Left ventricle myocardium inferior (tissue), 1 donor: ENCODE data around the gene HACD4. TPM values are rescaled to one million over a fixed set of nuclear protein-coding genes. Genes with fewer than 3 reads are reported as not detected.
A peak's percentile ranks its signal among the peaks of the same experiment; 100 is the strongest.

ENCODE experiments used
- DNase-seq: peaks from one replicate; pipeline ENCODE4 v3.0.0-alpha.2; 2020
- H3K27ac ChIP-seq: fragments of 200-600 bp; replicated peaks from 2 replicates; pipeline ENCODE4 v1.8.0; 2021
- H3K27me3 ChIP-seq: fragments of 200-600 bp; 2 replicates; pipeline ENCODE4 v1.8.0; 2021; ENCODE audit warnings: low read depth
- H3K36me3 ChIP-seq: fragments of 200-600 bp; 2 replicates; pipeline ENCODE4 v1.8.0; 2021
- H3K4me1 ChIP-seq: fragments of 200-600 bp; 2 replicates; pipeline ENCODE4 v1.8.0; 2021
- H3K4me3 ChIP-seq: fragments of 200-600 bp; 2 replicates; pipeline ENCODE4 v1.8.0; 2021; ENCODE audit warnings: mild to moderate bottlenecking, moderate library complexity
- H3K9me3 ChIP-seq: fragments of 200-600 bp; replicated peaks from 2 replicates; pipeline ENCODE4 v1.8.0; 2021
- intact Hi-C: fragments of 100-400 bp; cut with micrococcal nuclease; formaldehyde crosslinking; loops from one replicate; pipeline ENCODE4 v1.11.0; 2022
- total RNA-seq: library from RNA; stranded (reverse); fragmentation: NEBNext Ultra II Directional; extraction: Animal tissue kit (Norgen Biotek cat#: 25700); gene quantifications from one replicate; pipeline ENCODE4 v1.2.1, GENCODE V29; 2021
- TF ChIP-seq, protein P1 (sequence below): fragments of 200-600 bp; IDR thresholded peaks from 2 replicates; pipeline ENCODE4 v1.8.0; 2021; ENCODE audit warnings: antibody characterized with exemption, mild to moderate bottlenecking, borderline replicate concordance
- donor health status: DM: no; HTN: yes; CAD: no; lungs with severe emphysema.

Gene HACD4
- total RNA-seq, 1 donor from 2014 or later, result 0.71 TPM

- DNase-seq, result no peak
- Histone ChIP-seq H3K4me1 (peaks cover 13% of the 10 kb centered on the region), H3K9me3 (no peaks in the 10 kb centered on the region), H3K4me3 (peak overlapping the region; percentile 68), H3K27ac (peak overlapping the region; percentile 68), H3K27me3 (no peaks in the 10 kb centered on the region), H3K36me3 (no peaks in the 10 kb centered on the region)
- TF ChIP-seq, protein P1, sequence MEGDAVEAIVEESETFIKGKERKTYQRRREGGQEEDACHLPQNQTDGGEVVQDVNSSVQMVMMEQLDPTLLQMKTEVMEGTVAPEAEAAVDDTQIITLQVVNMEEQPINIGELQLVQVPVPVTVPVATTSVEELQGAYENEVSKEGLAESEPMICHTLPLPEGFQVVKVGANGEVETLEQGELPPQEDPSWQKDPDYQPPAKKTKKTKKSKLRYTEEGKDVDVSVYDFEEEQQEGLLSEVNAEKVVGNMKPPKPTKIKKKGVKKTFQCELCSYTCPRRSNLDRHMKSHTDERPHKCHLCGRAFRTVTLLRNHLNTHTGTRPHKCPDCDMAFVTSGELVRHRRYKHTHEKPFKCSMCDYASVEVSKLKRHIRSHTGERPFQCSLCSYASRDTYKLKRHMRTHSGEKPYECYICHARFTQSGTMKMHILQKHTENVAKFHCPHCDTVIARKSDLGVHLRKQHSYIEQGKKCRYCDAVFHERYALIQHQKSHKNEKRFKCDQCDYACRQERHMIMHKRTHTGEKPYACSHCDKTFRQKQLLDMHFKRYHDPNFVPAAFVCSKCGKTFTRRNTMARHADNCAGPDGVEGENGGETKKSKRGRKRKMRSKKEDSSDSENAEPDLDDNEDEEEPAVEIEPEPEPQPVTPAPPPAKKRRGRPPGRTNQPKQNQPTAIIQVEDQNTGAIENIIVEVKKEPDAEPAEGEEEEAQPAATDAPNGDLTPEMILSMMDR, result no peak
- intact Hi-C loops, result no loop called here
Observed at GRCh38 chr9:21030389-21031035, 928 bp downstream of the HACD4 start.

DNA sequence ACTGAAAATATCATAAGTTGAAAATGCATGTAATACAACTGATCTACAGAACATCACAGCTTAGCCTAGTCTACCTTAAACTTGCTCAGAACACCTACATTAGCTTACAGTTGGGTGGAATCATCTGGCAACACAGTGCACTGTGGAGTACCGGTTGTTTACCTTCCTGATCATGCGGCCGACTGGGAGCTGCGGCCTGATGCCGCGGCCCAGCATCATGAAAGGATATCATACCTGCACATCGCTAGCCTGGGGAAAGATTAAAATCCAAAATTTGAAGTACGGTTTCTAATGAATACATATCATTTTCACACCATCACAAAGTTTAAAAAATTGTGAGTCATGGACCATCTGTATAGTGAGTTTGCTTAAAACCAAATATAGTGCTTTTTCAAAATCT is 1.8 kb downstream of the HACD4 start:
- no peak overlapping the region for H3K27ac ChIP-seq
- peaks cover 13% of the 10 kb centered on the region for H3K4me1 ChIP-seq

DNA sequence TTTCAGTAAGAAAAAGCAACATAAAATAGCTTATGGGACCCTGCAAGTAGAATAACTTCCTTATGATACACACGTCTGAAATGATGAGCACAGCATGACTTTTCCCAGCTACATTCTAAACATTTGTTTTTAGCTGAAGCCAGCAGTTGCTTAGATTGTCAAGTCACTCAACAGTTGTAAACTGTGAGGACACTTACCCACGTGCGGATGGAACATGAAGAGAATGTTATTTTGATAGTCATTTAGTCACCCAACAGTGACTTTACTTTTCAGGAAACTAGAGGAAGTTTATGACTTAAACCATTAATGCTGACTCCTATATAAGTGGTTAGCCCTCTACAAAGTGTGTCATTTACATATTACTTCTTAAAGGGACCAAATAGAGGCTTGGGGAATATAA is 3.0 kb downstream of the HACD4 start:
- H3K9me3 ChIP-seq, result no peaks in the 10 kb centered on the region
- TF ChIP-seq, protein P1, result no peak
- H3K4me3 ChIP-seq, result no peak overlapping the region
- DNase-seq, result no peak
- intact Hi-C loops, result no loop called here
- peaks cover 13% of the 10 kb centered on the region for H3K4me1 ChIP-seq
- no peaks in the 10 kb centered on the region for H3K36me3 ChIP-seq
- no peak overlapping the region for H3K27ac ChIP-seq
- no peaks in the 10 kb centered on the region for H3K27me3 ChIP-seq

More for the DNA sequence above, 1.8 kb downstream of the HACD4 start:
- H3K36me3 ChIP-seq, result no peaks in the 10 kb centered on the region
- H3K27me3 ChIP-seq, result no peaks in the 10 kb centered on the region
- H3K4me3 ChIP-seq, result no peak overlapping the region
- DNase-seq, result no peak
- intact Hi-C loops, result no loop called here
- no peaks in the 10 kb centered on the region for H3K9me3 ChIP-seq
- TF ChIP-seq, protein P1, result no peak

GRCh38 chr9:21027295-21027694 is 4.1 kb downstream of the HACD4 start:
- no peaks in the 10 kb centered on the region for H3K9me3 ChIP-seq
- intact Hi-C loops, result no loop called here
- no peak overlapping the region for H3K4me3 ChIP-seq
- DNase-seq, result no peak
- no peaks in the 10 kb centered on the region for H3K27me3 ChIP-seq
- H3K27ac ChIP-seq, result no peak overlapping the region
- peaks cover 13% of the 10 kb centered on the region for H3K4me1 ChIP-seq
- no peaks in the 10 kb centered on the region for H3K36me3 ChIP-seq
- TF ChIP-seq, protein P1, result no peak

DNA sequence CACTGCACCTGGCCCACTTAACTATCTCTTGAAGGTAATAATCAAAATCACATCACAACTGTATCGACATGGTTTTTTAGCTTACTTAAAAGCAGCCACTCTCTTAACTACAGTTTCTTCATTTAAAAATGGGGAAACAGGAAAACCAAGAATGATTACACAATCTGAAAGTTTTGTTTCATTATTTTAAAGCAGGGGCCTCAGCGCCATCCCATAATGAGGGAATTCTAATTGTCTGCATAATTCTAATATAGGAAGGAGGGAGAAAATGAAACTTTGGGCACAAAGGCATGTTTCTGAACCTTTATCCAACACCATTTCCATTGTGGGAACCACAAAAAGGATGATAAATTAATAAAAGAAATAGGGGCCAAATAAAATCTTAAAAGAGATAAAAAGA is 7.6 kb downstream of the HACD4 start:
- no peaks in the 10 kb centered on the region for H3K4me1 ChIP-seq
- H3K9me3 ChIP-seq, result peaks cover 6% of the 10 kb centered on the region
- intact Hi-C loops, result no loop called here
- H3K36me3 ChIP-seq, result no peaks in the 10 kb centered on the region
- H3K4me3 ChIP-seq, result no peak overlapping the region
- H3K27me3 ChIP-seq, result no peaks in the 10 kb centered on the region
- no peak for DNase-seq
- TF ChIP-seq, protein P1, result no peak
- H3K27ac ChIP-seq, result no peak overlapping the region
